GM23248 (cell line): ENCODE measurements around the gene SMYD3. TPM values are rescaled to one million over a fixed set of nuclear protein-coding genes. Genes with fewer than 3 reads are reported as not detected.

Experiments
- DNase-seq: peaks from one replicate; pipeline ENCODE4 v3.0.0-alpha.2; 2015
- H2AFZ ChIP-seq: fragments of 200-600 bp; sonication (generic); 2 replicates; pipeline ENCODE4 v1.6.1; 2016; ENCODE audit warnings: antibody characterized with exemption
- H3F3A ChIP-seq: fragments of 200-600 bp; sonication (generic); 2 replicates; pipeline ENCODE4 v1.6.1; 2016; ENCODE audit warnings: mild to moderate bottlenecking, antibody characterized with exemption, mixed run types; ENCODE audit not compliant: insufficient read depth
- H3K27ac ChIP-seq: fragments of 200-600 bp; sonication (generic); 2 replicates; pipeline ENCODE4 v1.5.1; 2016; ENCODE audit warnings: mild to moderate bottlenecking
- H3K27me3 ChIP-seq: fragments of 200-600 bp; sonication (generic); replicated peaks from 2 replicates; pipeline ENCODE4 v1.6.1; 2016; ENCODE audit warnings: mild to moderate bottlenecking; ENCODE audit not compliant: insufficient read depth
- H3K36me3 ChIP-seq: fragments of 200-600 bp; sonication (generic); 2 replicates; pipeline ENCODE4 v1.6.1; 2016; ENCODE audit warnings: low read depth, mild to moderate bottlenecking
- H3K4me1 ChIP-seq: fragments of 200-600 bp; sonication (generic); 2 replicates; pipeline ENCODE4 v1.6.1; 2016; ENCODE audit warnings: mild to moderate bottlenecking; ENCODE audit not compliant: insufficient read depth
- H3K4me2 ChIP-seq: fragments of 200-600 bp; sonication (generic); one replicate; pipeline ENCODE4 v1.6.1; 2016; ENCODE audit warnings: mild to moderate bottlenecking; ENCODE audit not compliant: unreplicated experiment
- H3K4me3 ChIP-seq: fragments of 200-600 bp; sonication (generic); 2 replicates; pipeline ENCODE4 v1.5.1; 2016; ENCODE audit warnings: mild to moderate bottlenecking
- H3K79me2 ChIP-seq: fragments of 200-600 bp; sonication (generic); 2 replicates; pipeline ENCODE4 v1.6.1; 2016; ENCODE audit warnings: mild to moderate bottlenecking; ENCODE audit not compliant: insufficient read depth
- H3K9ac ChIP-seq: fragments of 200-600 bp; sonication (generic); 2 replicates; pipeline ENCODE4 v1.6.1; 2016; ENCODE audit warnings: mild to moderate bottlenecking
- H3K9me2 ChIP-seq: fragments of 200-600 bp; sonication (generic); 2 replicates; pipeline ENCODE4 v1.6.1; 2016; ENCODE audit warnings: mixed run types, mild to moderate bottlenecking, moderate library complexity; ENCODE audit not compliant: insufficient read depth
- H3K9me3 ChIP-seq: fragments of 200-600 bp; sonication (generic); one replicate; pipeline ENCODE4 v1.6.1; 2017; ENCODE audit warnings: low read depth
- H4K20me1 ChIP-seq: fragments of 200-600 bp; sonication (generic); 2 replicates; pipeline ENCODE4 v1.6.0; 2016; ENCODE audit not compliant: insufficient read depth
- EZH2 ChIP-seq: fragments of 200-600 bp; sonication (generic); IDR thresholded peaks from 2 replicates; pipeline ENCODE4 v1.6.1; 2018; ENCODE audit warnings: antibody characterized with exemption, mild to moderate bottlenecking; ENCODE audit not compliant: insufficient read depth, poor library complexity, severe bottlenecking
- EZH2phosphoT487 ChIP-seq: fragments of 200-600 bp; sonication (generic); IDR thresholded peaks from 2 replicates; pipeline ENCODE4 v1.6.1; 2018; ENCODE audit warnings: antibody characterized with exemption, moderate library complexity, mild to moderate bottlenecking, low read depth; ENCODE audit not compliant: insufficient read depth
- WGBS, 2 experiments: methylation state at CpG; one replicate each; pipeline ENCODE4 v1.1.6; 2015 to 2017; ENCODE audit warnings: low lambda C conversion rate in 2 of 2, low coverage in 1 of 2; ENCODE audit errors: missing lambda C conversion rate in 2 of 2; 5-methylcytosine and 5-hydroxymethylcytosine counted together
- in situ Hi-C: fragments of 300-500 bp; cut with MboI; formaldehyde crosslinking; loops from 2 replicates; pipeline ENCODE4 v1.15.0; 2020
- polyA plus RNA-seq: library from polyadenylated mRNA; unstranded; fragments of >200 nt; fragmentation: Nextera tagmentation; extraction: Ambion mirVana; gene quantifications from 2 replicates; pipeline ENCODE4 v1.2.1, GENCODE V29; 2016
- total RNA-seq: library from RNA; depleted of rRNA; stranded (reverse); fragments of >200 nt; shearing (Covaris generic); gene quantifications from 2 replicates; pipeline ENCODE4 v1.2.3, GENCODE V29; 2014

SMYD3 gene
- total and polyA plus RNA-seq, 2 experiments from 2014 or later = 32.1 to 44.8 TPM

GRCh38 chr1:245721488-245721887, 785.6 kb downstream of the SMYD3 start:
- H3K27ac ChIP-seq = no peak overlapping the region
- no peak overlapping the region for H2AFZ ChIP-seq
- DNase-seq = no peak
- 56 to 57% methylated on average over 4 of the region's 4 CpGs for WGBS, 2 experiments
- peaks cover 2% of the 10 kb centered on the region; the same call in 1 of the 2 replicates for H3K4me1 ChIP-seq
- TF ChIP-seq EZH2phosphoT487 = no peak
- TF ChIP-seq EZH2 = no peak
- no peak overlapping the region for H3K4me3 ChIP-seq
- no peak overlapping the region for H3K9ac ChIP-seq
- H4K20me1 ChIP-seq = no peaks in the 10 kb centered on the region
- peaks cover 2% of the 10 kb centered on the region for H3F3A ChIP-seq
- H3K36me3 ChIP-seq = no peaks in the 10 kb centered on the region
- no peak overlapping the region for H3K4me2 ChIP-seq
- H3K27me3 ChIP-seq = no peaks in the 10 kb centered on the region
- H3K9me2 ChIP-seq = no peaks in the 10 kb centered on the region
- no peaks in the 10 kb centered on the region for H3K79me2 ChIP-seq
- in situ Hi-C loops = no loop called here
- H3K9me3 ChIP-seq = no peaks in the 10 kb centered on the region

- Histone ChIP-seq H3K27ac (no peak overlapping the region), H3K4me3 (no peak overlapping the region), H3K79me2 (no peaks in the 10 kb centered on the region), H3K9ac (no peak overlapping the region), H3K9me3 (no peaks in the 10 kb centered on the region), H3K4me2 (no peak overlapping the region), H3K9me2 (no peaks in the 10 kb centered on the region), H2AFZ (no peak overlapping the region), H4K20me1 (no peaks in the 10 kb centered on the region), H3K36me3 (no peaks in the 10 kb centered on the region), H3F3A (peaks cover 12% of the 10 kb centered on the region), H3K4me1 (peaks cover 15% of the 10 kb centered on the region), H3K27me3 (no peaks in the 10 kb centered on the region)
- in situ Hi-C loops = no loop called here
- no peak for DNase-seq
- TF ChIP-seq EZH2 (no peak), EZH2phosphoT487 (no peak)
- WGBS, 2 experiments = 85 to 88% methylated on average over 4 of the region's 4 CpGs
Observed at GRCh38 chr1:245718951-245719350, 788.1 kb downstream of the SMYD3 start.

GRCh38 chr1:245718123-245718522, 789.0 kb downstream of the SMYD3 start:
- H3K27ac ChIP-seq = no peak overlapping the region
- in situ Hi-C loops = no loop called here

GRCh38 chr1:245717611-245718010, 789.5 kb downstream of the SMYD3 start:
- no peaks in the 10 kb centered on the region for H3K79me2 ChIP-seq
- in situ Hi-C loops = no loop called here
- H3K4me2 ChIP-seq = no peak overlapping the region
- no peaks in the 10 kb centered on the region for H3K9me3 ChIP-seq
- no peak overlapping the region for H3K9ac ChIP-seq
- TF ChIP-seq EZH2phosphoT487 (no peak), EZH2 (no peak)
- no peak overlapping the region for H2AFZ ChIP-seq
- no peaks in the 10 kb centered on the region for H4K20me1 ChIP-seq
- no peaks in the 10 kb centered on the region for H3K27me3 ChIP-seq
- DNase-seq = no peak
- H3K9me2 ChIP-seq = no peaks in the 10 kb centered on the region
- H3K27ac ChIP-seq = no peak overlapping the region
- WGBS, 2 experiments = 88 to 93% methylated on average over 3 of the region's 3 CpGs
- peaks cover 12% of the 10 kb centered on the region for H3F3A ChIP-seq
- H3K4me3 ChIP-seq = no peak overlapping the region
- H3K36me3 ChIP-seq = no peaks in the 10 kb centered on the region
- peaks cover 15% of the 10 kb centered on the region for H3K4me1 ChIP-seq

More at GRCh38 chr1:245718123-245718522, 789.0 kb downstream of the SMYD3 start:
- H3K4me3 ChIP-seq = no peak overlapping the region
- no peak for TF ChIP-seq EZH2phosphoT487
- no peak for TF ChIP-seq EZH2
- WGBS, 2 experiments = 63 to 71% methylated on average over 3 of the region's 3 CpGs
- H3K9me3 ChIP-seq = no peaks in the 10 kb centered on the region
- no peak overlapping the region for H3K9ac ChIP-seq
- H2AFZ ChIP-seq = no peak overlapping the region
- H3F3A ChIP-seq = peaks cover 12% of the 10 kb centered on the region
- no peaks in the 10 kb centered on the region for H3K9me2 ChIP-seq
- H3K79me2 ChIP-seq = no peaks in the 10 kb centered on the region
- no peaks in the 10 kb centered on the region for H3K36me3 ChIP-seq
- H3K27me3 ChIP-seq = no peaks in the 10 kb centered on the region
- DNase-seq = no peak
- no peak overlapping the region for H3K4me2 ChIP-seq
- peaks cover 15% of the 10 kb centered on the region for H3K4me1 ChIP-seq
- no peaks in the 10 kb centered on the region for H4K20me1 ChIP-seq

GRCh38 chr1:245716561-245716960, 790.5 kb downstream of the SMYD3 start:
- peak overlapping the region; percentile 18 for H3K4me2 ChIP-seq
- WGBS, 2 experiments = 72 to 86% methylated on average over 3 of the region's 3 CpGs

More at GRCh38 chr1:245716561-245716960, 790.5 kb downstream of the SMYD3 start:
- Histone ChIP-seq H3K9me2 (no peaks in the 10 kb centered on the region), H3K79me2 (no peaks in the 10 kb centered on the region), H3K27ac (no peak overlapping the region), H3K4me3 (no peak overlapping the region), H3K9ac (no peak overlapping the region), H3K4me1 (peaks cover 15% of the 10 kb centered on the region), H2AFZ (no peak overlapping the region), H3K9me3 (no peaks in the 10 kb centered on the region), H3F3A (peaks cover 12% of the 10 kb centered on the region), H3K27me3 (no peaks in the 10 kb centered on the region), H4K20me1 (no peaks in the 10 kb centered on the region), H3K36me3 (no peaks in the 10 kb centered on the region)
- in situ Hi-C loops = no loop called here
- DNase-seq = peak; percentile 13
- TF ChIP-seq EZH2 = no peak
- no peak for TF ChIP-seq EZH2phosphoT487
